Activated T-cell treated with anti-CD3 and anti-CD28 coated beads for 48 hours (primary cell): ENCODE results near the gene PSG7.
"Not testable (repeated sequence)": the region's sequence is repeated elsewhere in the genome, so short reads cannot be mapped to it uniquely, and the experiment has no call there.

Experiments used
- DNase-seq: peaks from one replicate; pipeline ENCODE4 v3.0.0-alpha.2; 2020; ENCODE audit warnings: low read depth

Gene PSG7

GRCh38 chr19:42937107-42937506 lies at the start of gene PSG7:
TSS of gene PSG7 (minus strand) at chr19:42937207. CDS start at chr19:42937076, 131 bp downstream.
- DNase-seq = not testable (repeated sequence)

- no peak for DNase-seq
These were observed 48.6 kb upstream of the PSG7 start for GRCh38 chr19:42985588-42985987.

- not testable (repeated sequence) for DNase-seq
These were observed 45.1 kb upstream of the PSG7 start for GRCh38 chr19:42982111-42982510.

GRCh38 chr19:42971451-42971850 lies 34.4 kb upstream of the PSG7 start:
- not testable (repeated sequence) for DNase-seq

GRCh38 chr19:42965176-42965575 lies 28.2 kb upstream of the PSG7 start:
- DNase-seq = no peak

- no peak for DNase-seq
These were observed 24.1 kb upstream of the PSG7 start for GRCh38 chr19:42961119-42961518.

GRCh38 chr19:42952126-42952525 lies 15.1 kb upstream of the PSG7 start:
- not testable (repeated sequence) for DNase-seq

GRCh38 chr19:42951476-42951875 lies 14.5 kb upstream of the PSG7 start:
- not testable (repeated sequence) for DNase-seq

GRCh38 chr19:42942187-42942789 lies 5.3 kb upstream of the PSG7 start:
- no peak for DNase-seq

GRCh38 chr19:42934726-42935125 lies 2.3 kb downstream of the PSG7 start:
- not testable (repeated sequence) for DNase-seq

- DNase-seq = not testable (repeated sequence)
These were observed 2.8 kb downstream of the PSG7 start for GRCh38 chr19:42934183-42934582.

GRCh38 chr19:42933412-42933811 lies 3.6 kb downstream of the PSG7 start:
- DNase-seq = not testable (repeated sequence)

GRCh38 chr19:42932485-42933101 lies 4.4 kb downstream of the PSG7 start:
- DNase-seq = not testable (repeated sequence)

- peak; percentile 27 for DNase-seq
These were observed 6.8 kb downstream of the PSG7 start for GRCh38 chr19:42930214-42930613.

- DNase-seq = no peak
These were observed 8.1 kb downstream of the PSG7 start for GRCh38 chr19:42928896-42929295.

GRCh38 chr19:42926781-42927180 lies 10.2 kb downstream of the PSG7 start:
- no peak for DNase-seq

- DNase-seq = peak; percentile 10
These were observed 13.9 kb downstream of the PSG7 start for GRCh38 chr19:42923106-42923505.

- DNase-seq = not testable (repeated sequence)
These were observed 16.0 kb downstream of the PSG7 start for GRCh38 chr19:42920971-42921370.

GRCh38 chr19:42919757-42920079 lies 17.3 kb downstream of the PSG7 start:
- DNase-seq = no peak

GRCh38 chr19:42919070-42919756 lies 17.8 kb downstream of the PSG7 start:
- not testable (repeated sequence) for DNase-seq

- not testable (repeated sequence) for DNase-seq
These were observed 18.5 kb downstream of the PSG7 start for GRCh38 chr19:42918377-42919069.

GRCh38 chr19:42917634-42918033 lies 19.4 kb downstream of the PSG7 start, which contains the start of gene PSG6:
TSS of gene PSG6 (minus strand) at chr19:42917894. CDS start at chr19:42917792, 102 bp downstream.
- not testable (repeated sequence) for DNase-seq

GRCh38 chr19:42916931-42917330 lies 20.1 kb downstream of the PSG7 start:
- not testable (repeated sequence) for DNase-seq
